SIG-M5 treated with dmso at 0.1 percent for 504 hours (cell line): Measurements from ENCODE around the gene RHBDF1.
A peak's percentile ranks its signal among the peaks of the same experiment; 100 is the strongest.

ENCODE experiments used
- DNase-seq: peaks from one replicate; lab custom pipeline; 2025; ENCODE audit not compliant: unreplicated experiment; lab: John Stamatoyannopoulos, UW

Gene RHBDF1, protein sequence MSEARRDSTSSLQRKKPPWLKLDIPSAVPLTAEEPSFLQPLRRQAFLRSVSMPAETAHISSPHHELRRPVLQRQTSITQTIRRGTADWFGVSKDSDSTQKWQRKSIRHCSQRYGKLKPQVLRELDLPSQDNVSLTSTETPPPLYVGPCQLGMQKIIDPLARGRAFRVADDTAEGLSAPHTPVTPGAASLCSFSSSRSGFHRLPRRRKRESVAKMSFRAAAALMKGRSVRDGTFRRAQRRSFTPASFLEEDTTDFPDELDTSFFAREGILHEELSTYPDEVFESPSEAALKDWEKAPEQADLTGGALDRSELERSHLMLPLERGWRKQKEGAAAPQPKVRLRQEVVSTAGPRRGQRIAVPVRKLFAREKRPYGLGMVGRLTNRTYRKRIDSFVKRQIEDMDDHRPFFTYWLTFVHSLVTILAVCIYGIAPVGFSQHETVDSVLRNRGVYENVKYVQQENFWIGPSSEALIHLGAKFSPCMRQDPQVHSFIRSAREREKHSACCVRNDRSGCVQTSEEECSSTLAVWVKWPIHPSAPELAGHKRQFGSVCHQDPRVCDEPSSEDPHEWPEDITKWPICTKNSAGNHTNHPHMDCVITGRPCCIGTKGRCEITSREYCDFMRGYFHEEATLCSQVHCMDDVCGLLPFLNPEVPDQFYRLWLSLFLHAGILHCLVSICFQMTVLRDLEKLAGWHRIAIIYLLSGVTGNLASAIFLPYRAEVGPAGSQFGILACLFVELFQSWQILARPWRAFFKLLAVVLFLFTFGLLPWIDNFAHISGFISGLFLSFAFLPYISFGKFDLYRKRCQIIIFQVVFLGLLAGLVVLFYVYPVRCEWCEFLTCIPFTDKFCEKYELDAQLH

DNA sequence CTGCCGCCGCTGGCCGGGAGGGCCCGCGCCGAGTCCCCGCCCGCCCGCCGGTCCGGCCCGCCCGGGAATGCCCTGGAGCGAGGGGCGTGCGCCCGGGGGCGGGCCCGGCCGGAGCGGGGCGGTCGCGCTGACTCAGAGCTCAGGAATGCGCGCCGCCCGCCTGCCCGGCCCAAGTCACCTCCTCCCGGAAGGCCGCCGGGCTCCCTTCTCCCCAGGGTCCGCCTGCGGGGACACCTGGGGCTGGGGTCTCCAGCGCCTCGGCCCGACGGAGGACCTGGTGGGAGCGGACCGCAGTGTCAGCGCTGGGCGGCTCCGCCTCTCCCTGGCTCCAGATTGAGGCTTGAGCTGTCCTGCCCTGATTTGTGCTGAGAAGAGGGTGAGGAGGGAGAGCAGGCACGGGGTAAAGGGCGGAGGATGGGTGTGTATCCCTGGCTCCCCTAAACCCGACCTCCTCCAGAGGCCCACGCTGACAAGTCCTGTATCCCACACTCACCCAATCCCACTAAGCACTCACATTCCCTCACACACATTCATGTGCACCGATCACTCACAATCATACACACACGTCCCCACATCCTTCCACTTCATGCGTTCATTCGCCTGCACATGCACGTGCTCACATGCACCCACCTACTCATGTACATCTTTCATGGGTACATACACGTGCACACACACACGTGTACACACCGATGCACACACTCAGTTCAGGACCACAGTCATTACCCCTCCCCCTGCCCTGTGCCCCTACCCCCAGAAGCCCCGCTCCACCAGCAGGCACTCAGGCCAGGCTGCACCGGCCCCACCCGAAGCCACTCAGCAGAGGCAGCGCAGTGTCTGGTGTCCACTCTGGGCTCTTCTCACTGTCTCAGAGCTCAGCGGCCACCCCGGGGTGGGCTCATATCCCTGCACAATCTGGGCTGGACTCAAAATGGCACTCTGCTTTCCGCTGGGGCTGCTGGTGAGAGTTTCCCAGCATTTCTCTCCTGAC is at the start of gene RHBDF1:
Gene RHBDF1, minus strand, starts transcription at position 71 of the 988 bp plus-strand sequence. CDS start 7,616 bp downstream, outside the sequence.
- DNase-seq = peak; percentile 29

DNA sequence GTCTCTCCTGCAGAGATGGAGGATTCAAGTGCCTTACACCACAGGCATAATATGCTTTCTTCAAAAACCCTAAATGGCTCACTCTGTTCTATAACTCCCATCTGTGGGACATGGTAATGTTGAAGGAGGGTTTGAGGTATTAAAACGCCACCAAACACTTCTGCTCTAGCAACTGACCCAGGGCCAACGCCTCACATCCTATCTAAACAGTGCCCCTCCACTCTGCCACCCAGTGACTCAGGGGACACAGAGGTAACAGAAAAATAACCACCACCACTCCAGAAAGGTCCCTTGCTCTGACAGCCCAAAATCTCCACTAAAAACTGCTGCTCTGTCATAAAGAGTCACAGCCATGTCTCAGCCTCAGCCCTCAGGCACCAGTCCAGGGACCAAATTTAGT is 48.3 kb upstream of the RHBDF1 start:
- no peak for DNase-seq

DNA sequence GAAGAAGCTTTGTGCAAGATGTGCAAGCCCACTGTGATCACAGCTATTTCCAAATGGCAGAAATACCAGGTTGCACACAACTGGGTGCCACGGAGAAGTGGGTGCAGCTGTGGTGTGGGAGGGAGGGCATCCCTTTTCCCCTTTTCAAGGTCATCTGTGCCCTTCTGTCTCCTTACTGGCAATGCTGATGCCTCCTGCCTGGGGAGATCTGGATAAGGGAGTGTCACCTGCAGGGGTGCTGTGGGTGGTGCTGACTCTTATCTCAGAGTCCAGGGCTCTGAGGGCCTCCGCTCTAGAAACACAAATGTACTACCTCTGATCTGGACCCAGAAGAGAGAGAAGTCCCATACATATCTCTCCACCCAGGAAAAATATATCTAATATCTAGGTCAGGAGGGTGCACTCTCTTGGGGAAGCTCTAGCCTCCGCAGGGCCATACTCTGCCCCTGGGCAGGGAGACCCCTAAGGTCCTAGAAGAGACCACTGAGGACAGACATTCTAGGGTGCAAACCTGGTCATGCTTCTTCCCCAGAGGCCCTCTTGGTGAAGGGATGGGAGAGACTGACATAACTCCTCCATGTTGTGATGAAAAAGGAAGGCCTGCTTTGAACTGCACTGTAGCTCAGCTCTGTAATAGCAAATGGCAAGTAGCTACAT is 47.5 kb upstream of the RHBDF1 start:
- no peak for DNase-seq

DNA sequence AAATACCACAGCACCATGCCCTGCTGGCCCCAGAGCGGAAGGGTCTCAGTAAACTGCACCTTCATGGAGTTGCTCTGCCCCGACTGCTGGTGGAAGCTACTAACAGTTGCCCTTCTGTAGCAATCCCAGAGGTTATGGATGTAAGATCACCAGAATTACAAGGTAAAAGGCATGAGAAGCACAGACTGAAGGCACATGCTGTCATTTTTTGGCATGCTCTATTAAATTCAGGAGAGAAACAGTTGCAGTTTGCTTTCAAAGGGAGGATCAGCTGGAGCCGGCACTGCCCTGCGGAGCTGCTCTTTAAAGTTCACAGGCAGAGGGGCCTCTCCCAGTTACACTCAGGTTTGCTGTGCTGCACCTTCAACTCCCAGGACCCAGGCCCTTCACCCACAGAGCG is 46.9 kb upstream of the RHBDF1 start:
- no peak for DNase-seq

DNA sequence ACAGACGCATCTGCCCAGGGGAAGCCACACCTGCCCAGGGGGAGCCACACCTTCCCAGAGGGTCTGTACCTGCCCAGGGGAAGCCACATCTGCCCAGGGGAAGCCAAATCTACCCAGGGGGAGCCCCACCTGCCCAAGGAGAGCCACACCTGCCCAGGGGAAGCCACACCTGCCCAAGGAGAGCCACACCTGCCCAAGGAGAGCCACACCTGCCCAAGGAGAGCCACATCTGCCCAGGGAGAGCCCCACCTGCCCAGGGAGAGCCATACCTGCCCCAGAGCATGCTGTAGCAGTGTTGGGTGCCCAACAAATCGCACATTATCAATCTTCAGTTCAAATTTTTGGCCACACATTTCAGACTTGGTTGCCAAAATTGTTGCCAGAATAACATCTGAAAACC is 46.4 kb upstream of the RHBDF1 start:
- DNase-seq = no peak

DNA sequence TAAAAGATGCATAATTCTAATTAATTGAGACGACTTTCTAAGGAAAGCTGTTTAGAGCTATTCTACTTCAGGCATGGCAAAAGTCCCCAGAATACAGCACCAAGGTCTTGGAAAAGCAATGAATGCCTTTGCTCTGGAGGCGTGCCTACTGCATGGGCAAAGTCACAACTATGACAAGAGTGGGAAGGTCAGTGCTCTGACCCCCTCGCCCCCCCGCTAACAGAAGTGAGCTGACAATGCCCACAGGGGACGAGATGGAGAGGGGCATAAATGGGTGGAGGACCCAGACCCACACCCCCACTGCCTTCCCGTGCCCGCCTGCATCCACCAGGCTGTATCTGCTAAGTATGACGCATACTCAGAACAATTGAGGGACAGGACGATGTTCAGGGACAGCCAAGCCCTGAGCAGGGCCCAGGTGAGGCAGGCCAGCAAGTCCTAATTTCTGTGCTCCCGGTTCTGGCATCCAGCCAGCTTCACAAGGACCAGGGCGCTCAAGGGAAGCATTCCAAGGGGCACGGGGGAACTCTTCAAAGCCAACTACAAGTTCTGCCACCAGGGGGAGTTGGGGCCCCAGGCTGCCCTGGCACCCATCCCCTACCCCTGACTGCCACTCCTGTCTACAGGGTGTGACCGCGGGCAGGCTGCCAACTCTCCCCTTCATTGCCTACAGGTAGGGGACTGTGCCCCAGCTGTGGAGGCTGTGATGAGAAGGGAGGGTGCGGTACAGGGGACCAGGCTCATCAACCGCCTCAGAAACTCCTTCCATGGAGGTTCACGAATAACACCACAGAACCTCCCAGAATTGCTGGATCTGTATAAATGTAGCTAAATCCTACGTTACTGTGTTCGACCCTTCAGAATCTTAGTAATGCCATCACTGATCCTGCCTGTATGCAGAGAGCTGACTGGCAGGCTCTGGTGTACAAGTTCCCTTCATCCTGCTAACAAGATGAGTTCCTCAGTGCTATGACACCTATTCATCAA is 45.2 kb upstream of the RHBDF1 start:
- DNase-seq = peak; percentile 27

DNA sequence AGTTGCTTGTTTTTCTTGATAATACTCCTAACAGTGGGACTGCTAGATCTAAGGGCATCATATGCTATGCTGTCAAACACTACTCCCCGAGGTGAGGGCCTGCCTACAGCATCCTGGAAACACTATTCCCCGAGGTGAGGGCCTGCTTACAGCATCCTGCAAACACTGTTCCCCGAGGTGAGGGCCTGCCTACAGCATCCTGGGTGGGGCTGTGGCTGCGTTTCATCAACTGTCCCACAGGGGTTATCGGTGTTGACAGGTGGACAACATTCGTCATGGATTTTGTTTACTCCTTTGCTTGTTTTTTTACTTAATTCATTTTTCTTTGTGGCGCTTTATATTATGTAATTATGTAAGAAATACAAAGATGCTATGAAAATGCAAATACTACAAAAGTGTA is 43.6 kb upstream of the RHBDF1 start:
- DNase-seq = no peak

DNA sequence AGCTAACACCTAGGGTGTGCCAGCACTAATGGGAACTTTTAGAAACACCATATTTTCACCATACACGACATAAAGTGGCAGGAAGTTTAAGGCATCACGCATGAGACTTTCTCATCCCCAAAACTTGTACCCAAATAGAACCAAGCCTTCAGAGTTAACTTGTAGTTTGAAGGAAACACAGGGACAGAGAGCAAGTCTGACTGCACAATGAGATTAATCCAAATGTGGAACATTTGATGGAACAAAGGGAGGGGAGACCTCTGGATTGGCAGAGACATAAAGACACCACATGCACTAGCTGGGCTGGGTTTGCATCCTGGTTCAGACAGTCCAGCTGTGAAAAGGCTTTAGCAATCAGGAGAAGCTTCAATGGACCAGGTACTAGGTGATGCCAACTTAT is 41.9 kb upstream of the RHBDF1 start:
- DNase-seq = no peak

DNA sequence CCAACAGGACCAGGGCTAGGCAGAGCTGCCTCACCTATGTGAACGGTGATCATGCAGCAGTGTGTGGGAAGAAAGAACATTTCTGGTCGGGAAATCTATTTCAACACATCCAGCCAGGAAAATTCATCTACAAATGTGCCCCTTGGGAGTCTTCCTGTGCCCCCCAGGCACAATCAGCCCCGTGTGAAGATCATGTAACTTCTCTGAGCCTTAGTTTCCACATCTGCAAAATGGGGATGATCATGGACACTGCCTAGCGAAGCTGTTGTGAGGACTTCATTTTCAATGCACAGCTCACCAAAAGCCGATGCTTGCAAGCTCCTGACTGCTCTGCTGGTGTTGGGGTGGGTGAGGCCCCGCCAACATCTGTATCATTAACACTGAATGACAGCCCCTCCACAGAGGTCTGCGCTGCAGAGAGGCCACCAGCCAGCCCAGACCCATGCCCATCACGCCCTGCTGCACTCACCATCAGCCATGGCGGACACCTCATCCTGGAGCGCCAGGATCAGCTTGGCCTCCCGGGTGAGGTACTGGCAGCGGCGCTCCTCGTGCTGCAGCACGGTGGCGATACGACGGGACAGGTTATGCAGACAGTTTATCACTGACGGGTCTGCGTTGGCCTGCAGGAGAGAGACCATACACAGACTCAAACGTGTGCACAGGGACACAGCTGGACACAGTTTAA is 39.9 kb upstream of the RHBDF1 start:
- DNase-seq = no peak

DNA sequence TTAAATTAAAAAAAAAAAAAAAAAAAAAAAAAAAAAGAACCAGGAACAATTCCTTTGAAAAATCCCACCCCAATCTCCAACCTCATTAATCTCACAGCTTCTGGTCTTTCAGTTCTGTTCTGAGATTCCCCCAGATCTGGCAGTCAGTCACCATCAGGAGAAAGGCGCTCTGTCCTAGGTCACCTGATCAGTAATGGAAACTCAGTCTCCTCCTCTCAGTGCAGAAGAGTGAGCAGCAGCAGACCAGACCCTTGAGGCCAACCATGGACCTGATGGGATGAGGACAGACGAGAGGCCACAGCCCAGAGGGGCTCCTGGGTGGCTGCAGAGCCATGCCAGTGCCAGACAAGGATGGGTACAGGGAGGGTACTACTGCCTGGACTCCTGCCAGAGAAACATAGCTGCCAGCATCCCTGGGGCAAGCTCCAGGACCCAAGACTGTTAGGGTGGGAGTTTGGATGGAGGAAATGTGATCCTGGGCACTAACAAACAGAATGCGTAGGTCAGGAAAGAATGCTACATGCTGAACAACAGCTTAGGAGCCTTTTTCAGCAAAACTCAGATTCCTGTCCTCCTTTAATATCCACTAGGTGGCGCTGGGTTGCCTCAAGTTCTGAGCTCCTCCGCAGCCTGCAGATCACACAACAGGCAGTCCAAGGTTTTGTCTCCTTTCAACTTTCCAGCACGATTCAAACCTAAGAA is 34.3 kb upstream of the RHBDF1 start:
- peak; percentile 72 for DNase-seq

DNA sequence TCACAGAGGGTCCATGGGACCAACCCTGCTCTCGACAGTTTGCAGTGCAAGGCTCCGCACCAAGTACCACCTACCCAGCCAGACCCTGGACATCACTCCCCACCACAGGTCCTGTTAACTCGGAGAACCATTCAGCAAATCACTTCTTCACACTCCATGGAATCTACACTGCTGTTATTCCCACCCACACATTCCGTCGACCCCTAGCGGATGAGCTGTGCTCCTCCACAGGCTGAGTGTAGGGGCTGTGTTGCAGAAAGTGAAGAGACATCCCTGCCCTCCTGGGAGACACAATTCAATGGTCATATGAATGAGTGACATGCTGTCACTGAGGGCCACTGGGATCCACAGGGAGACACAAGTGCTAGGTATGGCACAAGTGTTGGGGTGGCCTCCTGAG is 33.1 kb upstream of the RHBDF1 start:
- no peak for DNase-seq

DNA sequence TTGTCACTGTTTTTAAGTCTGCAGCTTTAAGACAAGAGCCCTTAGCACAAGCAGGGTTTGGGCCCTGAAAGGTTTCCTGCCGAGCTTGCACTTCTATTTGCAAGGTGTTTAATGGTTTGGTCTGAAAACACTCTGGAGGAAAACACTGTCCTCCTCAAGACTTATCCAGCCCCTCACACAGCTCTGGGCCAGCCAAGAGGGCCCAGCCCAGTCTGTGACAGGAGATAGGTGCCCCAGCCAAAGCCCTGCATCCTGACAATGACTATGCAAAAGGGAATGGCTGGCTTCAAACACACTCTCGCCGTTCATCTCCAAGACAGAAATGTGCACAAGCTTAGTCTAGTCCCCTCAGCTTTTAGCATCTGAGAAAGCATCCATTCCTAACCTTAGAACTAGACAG is 32.5 kb upstream of the RHBDF1 start:
- no peak for DNase-seq

DNA sequence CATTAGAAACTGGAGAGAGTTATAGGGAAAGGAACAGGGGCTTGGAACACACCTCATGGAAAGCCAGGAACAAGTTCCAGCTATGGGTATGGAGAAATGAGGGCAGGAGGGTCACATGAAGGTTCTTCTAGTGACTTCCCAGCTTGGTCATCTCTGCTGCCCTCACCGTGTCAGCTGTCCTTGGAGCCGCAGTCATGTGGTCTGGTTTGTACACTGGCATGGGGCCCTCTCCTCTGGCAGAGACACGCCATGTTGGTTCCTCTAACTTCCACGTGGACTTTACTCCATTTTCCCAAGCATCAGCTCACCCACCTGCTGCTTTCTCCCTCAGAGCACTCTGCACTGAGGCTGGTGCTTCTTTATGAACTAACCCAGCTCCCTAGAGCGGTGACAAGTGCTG is 31.9 kb upstream of the RHBDF1 start:
- no peak for DNase-seq

DNA sequence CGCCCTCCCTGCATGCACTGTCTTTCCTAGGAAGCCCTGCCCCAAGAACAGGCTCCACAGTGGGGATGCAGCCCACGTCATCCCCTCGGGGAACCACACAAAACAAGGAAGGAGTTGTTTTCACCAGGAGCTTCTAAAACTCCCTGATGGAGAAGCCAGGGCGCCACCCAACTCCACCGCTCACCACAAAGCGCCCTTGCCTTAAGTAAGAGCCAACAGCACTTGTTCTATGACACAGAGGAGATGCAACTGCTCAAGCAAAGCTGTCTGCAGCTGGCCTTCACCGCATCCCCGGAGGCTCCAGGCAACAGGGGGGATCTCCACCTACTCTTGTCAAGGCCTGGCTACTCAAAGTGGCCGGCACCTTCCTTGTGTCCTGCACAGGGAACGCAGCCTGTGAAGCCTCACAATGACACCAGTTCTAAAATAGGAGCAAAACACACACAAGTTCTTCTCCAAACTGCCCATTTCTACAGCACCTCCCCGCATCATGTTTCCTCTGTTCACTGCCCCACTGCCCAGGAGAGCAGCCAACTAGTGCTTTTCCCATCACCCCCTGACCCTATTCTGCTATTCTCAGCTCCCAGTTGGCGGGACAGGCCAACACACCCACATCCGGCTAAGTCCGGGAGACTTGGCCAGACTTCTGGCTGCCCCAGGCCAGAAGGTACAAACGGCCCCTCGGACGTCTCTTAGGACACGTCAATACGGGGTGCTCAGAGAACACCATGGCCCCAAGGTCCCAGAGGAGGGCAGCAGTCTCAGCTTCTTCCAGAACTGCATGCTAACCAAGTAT is 29.8 kb upstream of the RHBDF1 start:
- no peak for DNase-seq

DNA sequence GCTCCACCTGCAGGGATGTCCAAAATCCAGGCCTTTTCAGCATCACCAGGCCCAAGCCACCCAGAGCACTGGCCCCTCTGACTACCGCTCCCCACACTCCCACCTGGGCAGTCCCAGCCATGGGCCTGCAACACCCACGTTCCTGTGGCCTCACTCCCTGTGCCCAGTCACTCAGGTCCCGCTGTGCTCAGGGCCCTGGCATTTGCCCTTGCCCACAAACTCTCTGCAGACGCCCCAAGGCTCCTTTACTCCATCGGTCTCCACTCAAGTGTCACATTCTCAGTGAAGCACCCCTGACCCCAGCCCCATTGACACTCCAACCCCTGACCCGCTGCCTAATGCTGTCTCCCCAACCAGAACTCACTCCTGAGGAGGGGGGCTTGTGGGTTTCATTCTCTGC is 29.2 kb upstream of the RHBDF1 start:
- DNase-seq = no peak

DNA sequence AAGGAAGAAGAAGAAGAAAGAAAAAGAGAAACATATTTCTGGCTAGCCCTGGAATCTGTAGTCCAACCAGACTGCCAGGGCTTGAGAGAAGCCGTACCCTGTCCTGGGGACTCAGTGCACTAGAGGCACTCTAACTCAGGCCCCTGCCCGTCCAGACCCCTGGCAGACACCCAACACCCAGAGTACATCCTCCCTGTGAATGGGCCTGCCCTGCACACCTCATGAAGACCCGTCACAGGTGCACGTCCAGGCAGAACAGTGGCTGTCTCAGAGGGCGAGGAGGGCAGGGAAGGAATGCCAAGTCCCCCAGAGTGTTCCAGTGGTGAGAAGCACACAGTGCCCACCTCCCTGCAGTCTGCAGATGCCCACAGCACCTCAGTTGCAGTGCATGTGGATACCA is 28.6 kb upstream of the RHBDF1 start:
- no peak for DNase-seq

DNA sequence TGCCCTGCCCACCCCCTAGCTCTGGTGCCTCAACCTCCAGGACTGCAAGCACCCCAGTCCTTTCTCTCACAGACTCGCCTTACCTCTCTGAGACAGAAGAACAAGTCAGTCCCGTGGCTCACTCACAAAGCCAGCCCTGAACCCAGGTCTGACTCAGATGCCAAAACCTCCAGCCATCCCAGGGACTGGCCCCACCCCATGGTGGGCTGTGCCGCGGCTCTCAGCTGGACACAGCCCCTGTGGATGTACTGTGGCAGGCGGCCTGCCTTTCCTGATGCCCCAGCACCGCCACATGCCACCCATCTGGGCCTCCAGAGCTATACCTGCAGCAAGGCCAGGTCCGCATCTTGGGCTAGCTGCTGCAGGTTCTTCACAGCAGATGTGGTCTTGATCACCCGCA is 25.4 kb upstream of the RHBDF1 start:
- no peak for DNase-seq
